GM23338 (cell line): ENCODE results near the gene HMX2.

Experiments
- EZH2 ChIP-seq: fragments of 200-600 bp; sonication (generic); IDR thresholded peaks from one replicate; pipeline ENCODE4 v1.8.0; 2017; ENCODE audit warnings: antibody characterized with exemption, mild to moderate bottlenecking, low read depth; ENCODE audit not compliant: unreplicated experiment
- EZH2phosphoT487 ChIP-seq: fragments of 200-600 bp; sonication (generic); IDR thresholded peaks from one replicate; pipeline ENCODE4 v1.8.1; 2018; ENCODE audit warnings: antibody characterized with exemption; ENCODE audit not compliant: unreplicated experiment
- POLR2AphosphoS5 ChIP-seq: IDR thresholded peaks from 2 replicates; pipeline ENCODE4 v1.6.1; 2016; ENCODE audit warnings: antibody characterized with exemption, low read depth
- TF ChIP-seq, protein P1 (sequence below): IDR thresholded peaks from 2 replicates; pipeline ENCODE4 v1.6.1; 2016; ENCODE audit warnings: antibody characterized with exemption
- TF ChIP-seq, protein P2 (sequence below), 2 experiments: fragments of 200-600 bp in 1 of 2; sonication (generic) in 1 of 2; conservative IDR thresholded peaks; 2 replicates each; pipeline versions ENCODE4 v1.5.1 to v1.6.1; 2016 to 2017; ENCODE audit warnings: antibody characterized with exemption in 2 of 2, low read depth in 2 of 2, mild to moderate bottlenecking in 2 of 2, moderate library complexity in 1 of 2

- TF ChIP-seq POLR2AphosphoS5 (no peak), EZH2 (peak; percentile 29), EZH2phosphoT487 (peak; percentile 91)
- TF ChIP-seq, protein P1, sequence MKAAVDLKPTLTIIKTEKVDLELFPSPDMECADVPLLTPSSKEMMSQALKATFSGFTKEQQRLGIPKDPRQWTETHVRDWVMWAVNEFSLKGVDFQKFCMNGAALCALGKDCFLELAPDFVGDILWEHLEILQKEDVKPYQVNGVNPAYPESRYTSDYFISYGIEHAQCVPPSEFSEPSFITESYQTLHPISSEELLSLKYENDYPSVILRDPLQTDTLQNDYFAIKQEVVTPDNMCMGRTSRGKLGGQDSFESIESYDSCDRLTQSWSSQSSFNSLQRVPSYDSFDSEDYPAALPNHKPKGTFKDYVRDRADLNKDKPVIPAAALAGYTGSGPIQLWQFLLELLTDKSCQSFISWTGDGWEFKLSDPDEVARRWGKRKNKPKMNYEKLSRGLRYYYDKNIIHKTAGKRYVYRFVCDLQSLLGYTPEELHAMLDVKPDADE: no peak
- TF ChIP-seq, protein P2, sequence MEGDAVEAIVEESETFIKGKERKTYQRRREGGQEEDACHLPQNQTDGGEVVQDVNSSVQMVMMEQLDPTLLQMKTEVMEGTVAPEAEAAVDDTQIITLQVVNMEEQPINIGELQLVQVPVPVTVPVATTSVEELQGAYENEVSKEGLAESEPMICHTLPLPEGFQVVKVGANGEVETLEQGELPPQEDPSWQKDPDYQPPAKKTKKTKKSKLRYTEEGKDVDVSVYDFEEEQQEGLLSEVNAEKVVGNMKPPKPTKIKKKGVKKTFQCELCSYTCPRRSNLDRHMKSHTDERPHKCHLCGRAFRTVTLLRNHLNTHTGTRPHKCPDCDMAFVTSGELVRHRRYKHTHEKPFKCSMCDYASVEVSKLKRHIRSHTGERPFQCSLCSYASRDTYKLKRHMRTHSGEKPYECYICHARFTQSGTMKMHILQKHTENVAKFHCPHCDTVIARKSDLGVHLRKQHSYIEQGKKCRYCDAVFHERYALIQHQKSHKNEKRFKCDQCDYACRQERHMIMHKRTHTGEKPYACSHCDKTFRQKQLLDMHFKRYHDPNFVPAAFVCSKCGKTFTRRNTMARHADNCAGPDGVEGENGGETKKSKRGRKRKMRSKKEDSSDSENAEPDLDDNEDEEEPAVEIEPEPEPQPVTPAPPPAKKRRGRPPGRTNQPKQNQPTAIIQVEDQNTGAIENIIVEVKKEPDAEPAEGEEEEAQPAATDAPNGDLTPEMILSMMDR (conservative IDR thresholded peaks at IDR 0.05; ENCODE audit: low read depth in 2 of 2): no peak
Measured at GRCh38 chr10:123149568-123150270, 1.8 kb downstream of the HMX2 start.
